Keratinocyte (primary cell): ENCODE data around the gene PPP5C.

Source experiments
- EZH2 ChIP-seq: IDR thresholded peaks from one replicate; pipeline ENCODE4 v1.6.1; 2012; ENCODE audit warnings: inconsistent platforms, mild to moderate bottlenecking, low read length, moderate library complexity
- TF ChIP-seq, protein P1 (sequence below), 3 experiments: IDR thresholded peaks in 1 of 3; conservative IDR thresholded peaks in 1 of 3; optimal IDR thresholded peaks in 1 of 3; 2 replicates in 2 of 3; 3 replicates in 1 of 3; pipeline versions ENCODE3 to v1.5.1; 2011; ENCODE audit warnings: low read length in 3 of 3, mild to moderate bottlenecking in 3 of 3, moderate library complexity in 2 of 3, control low read depth in 1 of 3, inconsistent platforms in 1 of 3; ENCODE audit not compliant: insufficient read depth in 2 of 3; ENCODE audit errors: extremely low read depth in 1 of 3

DNA sequence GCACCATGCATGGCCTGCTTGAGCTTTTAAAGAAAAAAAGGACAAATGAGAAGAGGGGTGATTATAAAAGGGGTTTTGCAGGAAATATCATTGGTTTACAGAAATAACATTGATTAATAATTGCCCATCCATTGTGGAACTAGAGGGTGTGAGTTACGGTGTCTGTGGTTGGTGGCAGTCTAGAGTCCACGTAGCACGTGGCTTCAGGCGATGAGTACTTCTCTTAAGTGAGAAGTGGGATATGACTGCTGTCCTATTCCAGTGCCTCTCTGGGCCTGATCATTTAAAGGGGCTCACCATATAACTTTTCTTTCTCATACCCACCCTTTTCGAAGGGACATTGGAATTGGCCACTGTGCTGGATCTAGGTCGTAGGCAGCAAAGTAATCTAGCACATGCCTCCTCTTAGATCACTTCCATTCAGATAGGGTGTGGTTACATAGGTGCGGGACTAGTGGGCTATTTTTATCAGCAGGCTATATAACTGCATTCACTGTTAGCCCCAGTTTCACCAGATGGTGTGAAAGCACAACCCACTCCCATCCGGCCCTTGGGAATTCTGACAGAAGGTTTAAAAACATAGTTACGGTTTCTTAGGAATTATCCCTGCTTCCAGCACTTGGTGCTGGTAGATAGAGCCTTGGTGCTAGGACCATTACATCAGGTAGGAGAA, 19.9 kb downstream of the PPP5C start:
- TF ChIP-seq, protein P1, sequence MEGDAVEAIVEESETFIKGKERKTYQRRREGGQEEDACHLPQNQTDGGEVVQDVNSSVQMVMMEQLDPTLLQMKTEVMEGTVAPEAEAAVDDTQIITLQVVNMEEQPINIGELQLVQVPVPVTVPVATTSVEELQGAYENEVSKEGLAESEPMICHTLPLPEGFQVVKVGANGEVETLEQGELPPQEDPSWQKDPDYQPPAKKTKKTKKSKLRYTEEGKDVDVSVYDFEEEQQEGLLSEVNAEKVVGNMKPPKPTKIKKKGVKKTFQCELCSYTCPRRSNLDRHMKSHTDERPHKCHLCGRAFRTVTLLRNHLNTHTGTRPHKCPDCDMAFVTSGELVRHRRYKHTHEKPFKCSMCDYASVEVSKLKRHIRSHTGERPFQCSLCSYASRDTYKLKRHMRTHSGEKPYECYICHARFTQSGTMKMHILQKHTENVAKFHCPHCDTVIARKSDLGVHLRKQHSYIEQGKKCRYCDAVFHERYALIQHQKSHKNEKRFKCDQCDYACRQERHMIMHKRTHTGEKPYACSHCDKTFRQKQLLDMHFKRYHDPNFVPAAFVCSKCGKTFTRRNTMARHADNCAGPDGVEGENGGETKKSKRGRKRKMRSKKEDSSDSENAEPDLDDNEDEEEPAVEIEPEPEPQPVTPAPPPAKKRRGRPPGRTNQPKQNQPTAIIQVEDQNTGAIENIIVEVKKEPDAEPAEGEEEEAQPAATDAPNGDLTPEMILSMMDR (optimal IDR thresholded peaks at IDR 0.05 in 1 of 3, IDR thresholded peaks at IDR 0.05 in 1 of 3, conservative IDR thresholded peaks at IDR 0.05 in 1 of 3; ENCODE audit: extremely low read depth in 1 of 3, insufficient read depth in 2 of 3, low read length in 3 of 3) = no peak
- no peak for TF ChIP-seq EZH2
